ENCODE measurements around the gene CASP5. TPM values are rescaled to one million over a fixed set of nuclear protein-coding genes. Genes with fewer than 3 reads are reported as not detected.

CASP5 gene
- total RNA-seq, 1 experiment from 2014 or later = not detected

- H4K20me1 ChIP-seq (ENCODE audit: insufficient read depth) = no peaks in the 10 kb centered on the region
- no peaks in the 10 kb centered on the region for H3K36me3 ChIP-seq (ENCODE audit: low read depth)
- no peak overlapping the region for H3K27ac ChIP-seq
- POLR2A ChIA-PET (ENCODE audit: unreplicated experiment) = no interaction called here
- DNase-seq = no peak
- no peaks in the 10 kb centered on the region for H3K27me3 ChIP-seq (ENCODE audit: insufficient read depth, low read depth)
- TF ChIP-seq EZH2 (IDR thresholded peaks at IDR 0.05; ENCODE audit: low read depth) = no peak
- TF ChIP-seq CTCF (conservative IDR thresholded peaks at IDR 0.05) = no peak
- no peaks in the 10 kb centered on the region for H3F3A ChIP-seq (ENCODE audit: insufficient read depth, low read depth)
- no peak overlapping the region for H2AFZ ChIP-seq
- BruUV-seq (replicated peaks) = no TSS peak
- no peak overlapping the region for H3K4me2 ChIP-seq
- peaks cover under 1% of the 10 kb centered on the region; the same call in 1 of the 2 replicates for H3K9me3 ChIP-seq (ENCODE audit: insufficient read depth, low read depth)
- no peaks in the 10 kb centered on the region for H3K9me2 ChIP-seq (ENCODE audit: insufficient read depth)
- H3K4me1 ChIP-seq (replicated peaks; ENCODE audit: insufficient read depth) = no peaks in the 10 kb centered on the region
- intact Hi-C loops (cut with micrococcal nuclease; ENCODE audit: unreplicated experiment) = no loop called here
- CTCF ChIA-PET = no interaction called here
- no peaks in the 10 kb centered on the region for H3K79me2 ChIP-seq (ENCODE audit: low read depth)
- H3K4me3 ChIP-seq = no peak overlapping the region
These were observed 19.8 kb downstream of the CASP5 start for GRCh38 chr11:105003151-105003550.

GRCh38 chr11:105000797-105001196 is 22.2 kb downstream of the CASP5 start:
- Histone ChIP-seq H3K36me3 (ENCODE audit: low read depth) (no peaks in the 10 kb centered on the region), H3K79me2 (ENCODE audit: low read depth) (no peaks in the 10 kb centered on the region), H3K27ac (no peak overlapping the region), H3K4me1 (replicated peaks; ENCODE audit: insufficient read depth) (no peaks in the 10 kb centered on the region), H3F3A (ENCODE audit: insufficient read depth, low read depth) (no peaks in the 10 kb centered on the region), H2AFZ (no peak overlapping the region), H3K9me3 (ENCODE audit: insufficient read depth, low read depth) (no peaks in the 10 kb centered on the region), H3K9me2 (ENCODE audit: insufficient read depth) (no peaks in the 10 kb centered on the region), H4K20me1 (ENCODE audit: insufficient read depth) (no peaks in the 10 kb centered on the region), H3K4me3 (no peak overlapping the region), H3K27me3 (ENCODE audit: insufficient read depth, low read depth) (no peaks in the 10 kb centered on the region), H3K4me2 (no peak overlapping the region)
- intact Hi-C loops (cut with micrococcal nuclease; ENCODE audit: unreplicated experiment) = no loop called here
- BruUV-seq (replicated peaks) = no TSS peak
- ChIA-PET POLR2A (ENCODE audit: unreplicated experiment) (no interaction called here), CTCF (no interaction called here)
- DNase-seq = no peak
- TF ChIP-seq EZH2 (IDR thresholded peaks at IDR 0.05; ENCODE audit: low read depth) = no peak
- 0 out of 2 replicates have a peak, but pooled peaks have one; percentile 57 for TF ChIP-seq CTCF (conservative IDR thresholded peaks at IDR 0.05)

- no peak overlapping the region for H3K4me2 ChIP-seq
- H3K4me1 ChIP-seq (replicated peaks; ENCODE audit: insufficient read depth) = no peaks in the 10 kb centered on the region
- ChIA-PET POLR2A (ENCODE audit: unreplicated experiment) (no interaction called here), CTCF (no interaction called here)
- intact Hi-C loops (cut with micrococcal nuclease; ENCODE audit: unreplicated experiment) = no loop called here
- H3F3A ChIP-seq (ENCODE audit: insufficient read depth, low read depth) = no peaks in the 10 kb centered on the region
- no peak for DNase-seq
- H3K9me3 ChIP-seq (ENCODE audit: insufficient read depth, low read depth) = no peaks in the 10 kb centered on the region
- no peaks in the 10 kb centered on the region for H3K36me3 ChIP-seq (ENCODE audit: low read depth)
- H3K27ac ChIP-seq = no peak overlapping the region
- no peaks in the 10 kb centered on the region for H3K79me2 ChIP-seq (ENCODE audit: low read depth)
- H3K9me2 ChIP-seq (ENCODE audit: insufficient read depth) = no peaks in the 10 kb centered on the region
- H3K4me3 ChIP-seq = no peak overlapping the region
- no peaks in the 10 kb centered on the region for H3K27me3 ChIP-seq (ENCODE audit: insufficient read depth, low read depth)
- TF ChIP-seq EZH2 (IDR thresholded peaks at IDR 0.05; ENCODE audit: low read depth) (no peak), CTCF (conservative IDR thresholded peaks at IDR 0.05) (no peak)
- H2AFZ ChIP-seq = no peak overlapping the region
- no TSS peak for BruUV-seq (replicated peaks)
- H4K20me1 ChIP-seq (ENCODE audit: insufficient read depth) = no peaks in the 10 kb centered on the region
These were observed 22.8 kb downstream of the CASP5 start for GRCh38 chr11:105000167-105000566.
